GM19240 (cell line): ENCODE data around the gene PCYT1A.
A peak's percentile ranks its signal among the peaks of the same experiment; 100 is the strongest.
"Not testable (repeated sequence)": the region's sequence is repeated elsewhere in the genome, so short reads cannot be mapped to it uniquely, and the experiment has no call there.

ENCODE experiments used
- DNase-seq: peaks from one replicate; pipeline ENCODE4 v3.0.0; 2011; ENCODE audit warnings: low spot score; ENCODE audit not compliant: insufficient read length

The PCYT1A gene

DNA sequence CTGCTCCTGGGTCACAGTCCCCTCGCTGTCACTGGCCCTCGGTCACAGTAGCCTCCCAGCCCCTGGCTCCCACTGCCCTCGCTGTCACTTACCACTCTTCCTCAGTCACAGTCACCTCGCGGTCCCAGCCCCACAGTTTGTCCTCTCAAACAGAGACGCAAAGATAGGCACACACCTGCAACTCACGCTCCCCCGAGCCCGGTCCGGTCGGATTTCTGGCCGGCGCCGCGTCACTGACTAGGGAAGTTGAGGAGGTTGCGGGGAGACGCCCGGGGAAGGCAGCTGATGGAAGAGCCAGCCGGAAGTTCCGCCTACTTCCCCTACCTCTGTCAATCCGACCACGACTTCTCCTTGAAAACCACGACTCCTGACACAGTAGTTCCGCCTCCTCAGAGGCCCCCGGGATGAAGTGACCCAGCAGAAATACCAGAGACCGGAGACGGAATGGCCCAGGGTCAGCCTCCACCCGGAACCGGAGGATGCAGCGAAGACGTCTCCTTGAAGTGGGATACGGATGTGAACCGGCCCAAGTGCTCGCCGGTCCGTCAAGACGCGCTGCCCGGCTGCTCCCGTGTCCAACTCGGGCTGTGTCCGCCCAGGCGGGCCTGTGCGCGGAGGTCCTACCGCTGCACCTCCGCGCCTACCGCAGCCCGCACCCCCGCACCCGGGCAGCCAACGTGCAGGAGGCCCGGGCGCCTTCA is at the start of gene PCYT1A:
Gene PCYT1A, minus strand, starts transcription at position 287 of the 701 bp plus-strand sequence. CDS start 17,195 bp downstream, outside the sequence.
- DNase-seq, result peak; percentile 56

GRCh38 chr3:196336319-196337145 is 49.0 kb upstream of the PCYT1A start:
- DNase-seq, result no peak

DNA sequence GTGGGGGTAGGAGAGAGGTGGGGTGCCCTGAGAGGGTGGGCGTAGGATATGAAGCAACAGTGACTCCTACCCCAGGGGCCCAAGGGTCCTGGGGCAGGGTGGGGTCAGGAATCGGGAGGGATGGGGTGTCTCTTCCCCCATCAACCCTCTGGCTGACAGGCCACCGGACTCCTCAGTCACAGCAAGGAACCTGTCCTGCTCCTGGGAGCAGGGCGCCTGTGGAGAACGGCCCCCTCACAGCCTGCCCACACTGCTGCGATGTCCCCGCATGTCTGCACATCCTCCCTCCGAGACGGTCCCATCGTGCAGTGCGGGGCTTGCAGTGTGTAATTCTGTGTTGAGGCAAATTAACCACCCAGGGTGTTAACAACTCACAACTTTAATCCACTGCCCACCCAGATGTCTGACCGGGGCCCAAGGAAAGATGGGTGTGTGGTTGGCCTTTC is 48.0 kb upstream of the PCYT1A start:
- no peak for DNase-seq

GRCh38 chr3:196334982-196335381 is 47.5 kb upstream of the PCYT1A start:
- DNase-seq, result no peak

DNA sequence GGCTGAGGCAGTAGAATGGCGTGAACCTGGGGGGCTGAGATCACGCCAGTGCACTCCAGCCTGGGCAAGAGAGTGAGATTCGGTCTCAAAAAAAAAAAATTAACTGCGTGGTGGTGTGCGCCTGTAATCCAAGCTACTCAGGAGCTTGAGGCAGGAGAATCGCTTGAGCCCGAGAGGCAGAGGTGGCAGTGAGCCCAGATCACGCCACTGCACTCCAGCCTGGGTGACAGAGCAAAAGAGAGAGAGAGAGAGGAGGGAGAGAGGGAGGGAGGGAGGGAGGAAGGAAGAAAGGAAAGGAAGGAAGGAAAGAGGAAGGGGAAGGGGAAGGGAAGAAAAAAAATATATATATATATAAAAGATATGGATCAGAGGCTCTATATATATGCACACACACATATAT is 44.6 kb upstream of the PCYT1A start:
- no peak for DNase-seq

DNA sequence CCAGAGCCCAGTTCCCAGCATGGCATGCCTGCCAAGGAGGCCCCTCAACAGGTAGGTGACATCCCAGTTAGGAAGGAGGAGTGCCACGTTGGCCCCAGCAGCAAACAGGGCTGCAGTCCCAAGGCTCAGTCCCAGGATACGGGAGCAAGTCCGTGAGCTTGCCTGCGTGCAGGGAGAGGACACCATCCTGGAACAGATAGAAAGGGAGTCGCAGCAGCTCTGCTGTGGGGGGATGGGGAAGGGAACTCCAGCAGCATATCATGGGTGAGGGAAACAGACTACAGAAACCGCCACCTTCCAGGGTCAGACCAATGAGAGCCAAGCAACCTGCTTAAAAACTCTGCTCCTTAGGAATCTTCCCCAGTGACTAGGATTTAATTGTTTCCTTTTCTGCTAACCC is 39.9 kb upstream of the PCYT1A start:
- DNase-seq, result no peak

DNA sequence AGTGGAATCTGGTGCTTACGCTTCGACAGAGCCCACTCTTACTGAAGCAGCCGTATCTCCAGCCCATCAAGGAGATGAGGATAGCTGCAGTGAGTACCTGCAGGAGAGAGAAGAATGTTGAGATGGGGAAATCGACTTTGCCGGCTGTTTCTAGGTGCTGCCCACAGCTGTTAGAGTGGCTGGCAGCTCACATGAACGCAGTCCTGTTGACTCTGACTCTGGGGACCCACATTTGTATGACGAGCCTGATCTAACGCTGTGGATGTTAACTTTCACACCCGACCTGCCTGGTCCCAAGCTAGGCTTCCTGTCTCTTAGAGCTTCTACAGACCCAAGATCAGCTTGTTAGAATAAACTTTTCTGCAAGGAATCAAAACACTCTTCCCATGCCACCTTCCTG is 39.4 kb upstream of the PCYT1A start:
- DNase-seq, result no peak

GRCh38 chr3:196323691-196324090 is 36.2 kb upstream of the PCYT1A start:
- no peak for DNase-seq

DNA sequence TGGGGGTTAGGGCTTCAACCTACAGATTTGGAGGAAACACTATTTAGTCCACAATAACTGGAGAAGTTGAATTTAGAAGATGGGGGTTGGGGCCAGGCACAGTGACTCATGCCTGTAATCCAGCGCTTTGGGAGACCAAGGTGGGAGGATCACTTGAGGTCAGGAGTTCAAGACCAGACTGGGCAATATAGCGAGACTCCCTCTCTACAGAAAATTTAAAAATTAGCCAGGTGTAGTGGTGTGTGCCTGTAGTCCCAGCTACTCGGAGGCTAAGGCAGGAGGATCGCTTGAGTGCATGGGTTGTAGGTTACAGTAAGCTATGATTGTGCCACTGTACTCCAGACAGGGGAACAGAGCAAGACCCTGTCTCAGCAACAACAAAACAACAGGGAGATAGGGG is 35.5 kb upstream of the PCYT1A start:
- no peak for DNase-seq

- DNase-seq, result no peak
These were observed 33.6 kb upstream of the PCYT1A start for GRCh38 chr3:196321162-196321561.

DNA sequence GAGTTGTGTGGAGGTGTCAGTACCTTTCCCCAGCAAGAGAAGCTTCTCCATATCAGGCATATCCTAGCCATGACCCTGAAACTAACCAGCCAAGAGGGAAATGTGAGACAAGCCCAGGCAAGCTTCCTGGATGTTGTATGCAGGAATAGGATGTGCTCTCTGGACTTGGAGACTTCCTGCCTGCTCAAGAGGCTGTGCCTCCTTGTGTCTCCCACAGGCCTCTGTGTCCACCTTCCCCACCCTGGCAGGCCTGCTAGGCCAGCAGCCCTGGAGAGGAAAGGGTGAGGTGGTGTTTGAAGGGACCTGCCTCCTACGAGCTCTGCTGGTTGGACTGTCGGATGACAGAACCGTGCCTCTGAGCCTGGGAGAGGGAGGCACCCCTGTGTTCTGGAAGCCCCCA is 32.6 kb upstream of the PCYT1A start:
- no peak for DNase-seq

- DNase-seq, result peak; percentile 94
These were observed 30.4 kb upstream of the PCYT1A start, which contains the start of gene DYNLT2B for GRCh38 chr3:196317687-196318467. Gene DYNLT2B (minus strand): TSS chr3:196318240. CDS start chr3:196318152, 88 bp downstream.

DNA sequence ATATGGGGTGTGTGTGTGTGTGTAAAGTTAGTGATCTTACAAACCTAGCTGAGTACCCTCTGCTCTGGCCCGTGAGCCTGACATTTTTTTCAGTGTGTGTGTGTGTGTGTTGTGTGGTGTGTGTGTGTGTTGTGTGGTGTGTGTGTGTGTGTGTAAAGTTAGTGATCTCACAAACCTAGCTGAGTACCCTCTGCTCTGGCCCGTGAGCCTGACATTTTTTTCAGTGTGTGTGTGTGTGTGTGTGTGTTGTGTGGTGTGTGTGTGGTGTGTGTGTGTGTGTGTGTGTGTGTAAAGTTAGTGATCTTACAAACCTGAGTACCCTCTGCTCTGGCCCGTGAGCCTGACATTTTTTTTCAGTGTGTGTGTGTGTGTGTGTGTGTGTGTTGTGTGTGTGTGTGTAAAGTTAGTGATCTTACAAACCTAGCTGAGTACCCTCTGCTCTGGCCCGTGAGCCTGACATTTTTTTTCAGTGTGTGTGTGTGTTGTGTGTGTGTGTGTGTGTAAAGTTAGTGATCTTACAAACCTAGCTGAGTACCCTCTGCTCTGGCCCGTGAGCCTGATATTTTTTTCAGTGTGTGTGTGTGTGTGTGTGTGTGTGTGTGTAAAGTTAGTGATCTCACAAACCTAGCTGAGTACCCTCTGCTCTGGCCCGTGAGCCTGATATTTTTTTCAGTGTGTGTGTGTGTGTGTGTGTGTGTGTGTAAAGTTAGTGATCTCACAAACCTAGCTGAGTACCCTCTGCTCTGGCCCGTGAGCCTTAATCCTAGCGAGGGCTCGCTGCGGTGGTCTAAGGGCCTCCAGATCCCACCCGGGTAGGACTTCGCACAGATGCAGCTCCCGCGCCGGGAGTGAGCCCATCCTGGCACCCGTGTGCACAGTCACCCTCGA is 29.5 kb upstream of the PCYT1A start:
- not testable (repeated sequence) for DNase-seq

DNA sequence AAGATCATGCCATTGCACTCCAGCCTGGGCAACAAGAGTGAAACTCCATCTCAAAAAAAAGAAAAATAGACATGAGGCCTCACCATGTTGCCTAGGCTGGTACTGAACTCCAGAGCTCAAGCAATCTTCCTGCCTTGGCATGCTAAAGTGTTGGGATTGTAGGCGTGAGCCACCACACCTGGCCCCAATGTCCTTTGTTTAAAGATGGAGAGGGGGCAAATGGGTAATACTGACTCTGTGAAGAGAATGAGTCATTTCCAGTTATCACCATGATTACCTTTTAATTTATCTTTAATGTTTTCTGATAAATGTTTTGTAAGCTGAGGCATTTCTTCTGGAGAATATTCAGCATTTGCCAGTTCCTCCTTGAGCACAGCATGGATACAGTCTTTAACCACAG is 28.3 kb upstream of the PCYT1A start:
- DNase-seq, result no peak

GRCh38 chr3:196314597-196314996 is 27.1 kb upstream of the PCYT1A start:
- no peak for DNase-seq

DNA sequence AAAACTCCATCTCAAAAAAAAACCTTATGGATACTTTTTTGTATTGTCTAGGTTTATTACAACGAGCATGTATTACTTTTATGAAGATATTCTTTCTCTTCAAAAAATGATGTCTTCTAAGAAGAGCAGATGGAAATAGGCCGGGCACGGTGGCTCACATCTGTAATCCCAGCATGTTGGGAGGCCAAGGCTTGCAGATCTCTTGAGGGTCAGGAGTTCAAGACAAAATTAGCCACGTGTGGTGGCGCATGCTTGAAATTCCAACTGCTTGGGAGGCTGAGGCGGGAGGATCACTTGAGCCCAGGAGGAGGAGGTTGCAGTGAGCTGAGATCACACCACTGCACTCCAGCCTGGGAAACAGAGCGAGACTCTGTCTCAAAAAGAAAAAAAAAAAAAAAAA is 26.6 kb upstream of the PCYT1A start:
- not testable (repeated sequence) for DNase-seq

- not testable (repeated sequence) for DNase-seq
These were observed 15.4 kb upstream of the PCYT1A start for GRCh38 chr3:196302960-196303359.

GRCh38 chr3:196302551-196302950 is 15.0 kb upstream of the PCYT1A start:
- DNase-seq, result not testable (repeated sequence)

DNA sequence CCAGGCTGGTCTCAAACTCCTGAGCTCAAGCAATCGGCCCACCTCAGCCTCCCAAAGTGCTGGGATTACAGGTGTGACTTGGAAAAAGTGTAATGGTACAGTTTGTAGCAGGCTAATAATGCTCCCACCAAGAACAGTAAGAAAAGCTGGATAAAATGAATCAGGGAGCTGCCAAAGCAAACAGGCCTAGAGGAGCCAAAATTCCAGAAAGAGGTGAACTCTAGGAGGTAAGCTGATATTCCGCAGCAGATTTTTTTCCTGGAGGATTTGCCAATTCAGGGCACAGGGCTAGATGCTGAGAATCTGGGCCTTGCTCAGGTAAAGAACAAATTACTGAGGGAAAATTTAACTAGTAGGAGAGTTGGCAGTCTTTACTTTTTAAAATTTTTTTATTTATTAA is 11.0 kb upstream of the PCYT1A start:
- no peak for DNase-seq

DNA sequence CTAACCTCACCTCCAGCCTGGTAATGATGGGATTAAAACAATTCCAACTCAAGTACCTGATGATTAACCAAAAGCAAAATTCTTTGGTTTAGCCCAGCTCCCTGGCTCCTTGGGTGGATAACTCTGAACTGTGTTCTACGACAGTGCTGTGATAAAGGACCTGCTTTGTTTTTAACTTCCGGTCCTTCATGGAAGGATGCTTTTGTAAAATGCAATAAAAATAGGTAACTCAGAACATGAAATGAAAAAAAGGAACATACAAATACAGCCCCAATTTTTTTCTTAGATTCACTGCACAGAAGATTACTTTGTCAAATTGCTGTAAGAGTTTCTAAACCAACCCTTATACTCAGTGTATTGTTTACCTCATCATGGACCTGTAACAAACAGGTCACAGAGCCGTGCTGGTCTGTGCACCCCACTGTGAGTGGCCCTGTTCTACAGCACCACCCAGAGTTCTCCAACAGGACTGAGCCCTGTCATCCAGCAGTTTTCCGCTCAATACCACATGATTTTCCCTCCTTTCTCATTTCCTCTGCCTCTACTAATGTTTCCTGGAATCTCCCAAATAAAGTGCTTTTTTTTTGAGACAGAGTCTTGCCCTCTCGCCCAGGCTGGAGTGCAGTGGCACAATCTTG is 4.9 kb upstream of the PCYT1A start:
- no peak for DNase-seq
